Activated CD4-positive, CD25-positive, alpha-beta regulatory T cell treated with anti-CD3 and anti-CD28 coated beads, Interleukin-2, amount 50 U/mL, for 72 hours (primary cell): ENCODE data around the gene ODAM.
"Not testable (repeated sequence)": the region's sequence is repeated elsewhere in the genome, so short reads cannot be mapped to it uniquely, and the experiment has no call there.

Source experiments
- DNase-seq: peaks from one replicate; pipeline ENCODE4 v3.0.0; 2021

Gene ODAM

DNA sequence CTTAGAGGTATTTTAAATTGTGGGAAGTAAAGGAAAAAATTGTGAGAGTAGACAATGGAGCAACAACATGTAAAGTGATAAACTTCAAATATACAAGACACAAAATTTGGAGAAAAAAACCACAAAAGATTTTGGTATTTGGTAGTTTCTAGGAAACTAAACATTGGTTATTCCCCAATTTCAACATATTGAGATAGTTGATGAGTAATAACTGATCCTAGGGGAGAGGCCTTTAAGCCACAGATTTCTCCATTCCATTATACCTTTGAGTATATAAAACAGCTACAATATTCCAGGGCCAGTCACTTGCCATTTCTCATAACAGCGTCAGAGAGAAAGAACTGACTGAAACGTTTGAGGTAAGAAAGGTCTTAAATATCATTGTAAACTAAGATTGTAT, 30.3 kb downstream of the ODAM start, which contains the start of gene FDCSP:
Gene FDCSP, plus strand, starts transcription at position 301 of the 400 bp plus-strand sequence. CDS start 5,071 bp downstream, outside the sequence.
- DNase-seq, result no peak

DNA sequence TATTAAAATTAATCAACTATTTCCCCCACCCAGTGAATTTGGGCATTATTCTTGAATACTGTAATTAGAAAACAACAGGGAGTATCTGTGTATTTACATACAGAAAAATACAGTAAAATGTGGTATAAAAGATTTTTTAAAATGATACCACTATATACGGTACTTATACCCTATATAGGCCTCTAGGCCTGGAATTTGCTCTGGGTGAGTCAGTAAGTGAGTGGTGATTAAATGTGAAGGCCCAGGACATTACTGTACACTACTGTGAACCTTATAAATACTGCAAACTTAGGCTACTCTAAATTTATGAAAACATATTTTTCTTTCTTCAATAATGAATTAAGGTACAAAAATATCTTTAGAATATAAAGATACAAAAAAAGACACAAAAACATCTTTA, 40.6 kb downstream of the ODAM start:
- no peak for DNase-seq

DNA sequence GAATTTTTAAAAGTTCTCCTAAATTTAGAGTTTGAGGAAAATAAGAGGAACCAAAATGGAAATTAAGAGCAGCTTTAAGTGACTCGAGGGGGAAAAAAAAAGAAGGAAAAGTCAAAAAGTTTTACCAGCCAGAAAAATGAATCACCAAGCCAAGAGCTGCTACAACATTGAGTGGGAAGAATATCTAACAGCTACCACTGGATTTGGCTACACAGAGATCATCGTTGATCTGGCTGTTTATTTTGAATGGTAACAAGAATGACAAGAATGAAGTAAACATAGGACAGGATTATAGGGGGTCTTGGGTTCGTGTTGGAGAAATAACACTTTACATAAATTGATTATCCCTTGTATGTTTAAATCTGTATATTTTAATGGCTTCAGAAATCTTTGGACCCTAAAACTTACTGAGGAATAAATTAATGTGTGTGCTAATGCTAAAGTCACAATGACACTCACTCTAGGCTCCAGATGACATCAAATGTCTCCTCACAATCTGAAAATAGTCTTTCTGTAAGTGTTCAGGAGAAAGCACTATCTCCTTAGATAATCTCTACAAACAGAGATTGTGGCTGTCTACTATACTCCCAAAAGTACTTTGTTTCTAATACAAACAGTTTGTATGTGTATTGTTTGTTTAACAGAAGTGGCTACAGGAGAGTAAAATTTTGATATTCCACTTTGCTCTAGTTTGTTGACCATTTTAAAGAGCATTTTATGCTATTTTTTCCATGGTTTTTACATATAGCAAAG, 43.8 kb downstream of the ODAM start:
- DNase-seq, result no peak

- DNase-seq, result no peak
These were observed 44.5 kb downstream of the ODAM start for GRCh38 chr4:70239884-70240591.

DNA sequence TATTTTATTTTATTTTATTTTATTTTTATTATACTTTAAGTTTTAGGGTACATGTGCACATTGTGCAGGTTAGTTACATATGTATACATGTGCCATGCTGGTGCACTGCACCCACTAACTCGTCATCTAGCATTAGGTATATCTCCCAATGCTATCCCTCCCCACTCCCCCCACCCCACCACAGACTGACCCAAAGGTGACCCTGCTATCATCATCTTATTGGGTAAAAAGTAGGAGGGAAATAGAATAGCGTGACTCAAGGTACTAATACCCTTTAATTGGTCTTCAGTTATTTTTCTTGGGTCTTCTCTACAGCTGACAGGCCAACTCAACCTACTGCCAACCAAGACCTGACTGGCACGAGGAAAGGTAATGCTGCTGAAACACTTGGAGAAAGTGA, 46.8 kb downstream of the ODAM start, which contains the start of gene CSN3:
Gene CSN3, plus strand, starts transcription at position 301 of the 400 bp plus-strand sequence. CDS start 2,223 bp downstream, outside the sequence.
- not testable (repeated sequence) for DNase-seq

DNA sequence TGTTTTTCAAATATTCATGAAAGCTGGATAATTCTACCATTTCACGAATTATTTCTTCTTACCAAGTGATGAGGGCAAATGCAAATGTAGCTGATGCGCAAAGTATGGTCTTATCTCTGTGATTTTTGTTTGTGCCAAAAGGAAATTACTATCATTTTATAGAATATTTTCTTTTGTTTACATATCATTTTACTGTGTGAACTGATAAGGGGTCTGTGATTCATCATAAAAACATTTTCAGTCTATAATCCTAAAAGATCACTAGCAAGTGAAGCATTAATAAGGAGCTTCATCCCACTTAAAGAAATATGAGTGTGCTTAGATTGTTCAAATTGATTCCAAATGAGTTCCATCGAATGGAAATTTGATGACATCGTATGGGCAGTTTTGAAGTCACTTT, 47.6 kb downstream of the ODAM start:
- no peak for DNase-seq

- no peak for DNase-seq
These were observed 55.9 kb downstream of the ODAM start for GRCh38 chr4:70251250-70251944.

DNA sequence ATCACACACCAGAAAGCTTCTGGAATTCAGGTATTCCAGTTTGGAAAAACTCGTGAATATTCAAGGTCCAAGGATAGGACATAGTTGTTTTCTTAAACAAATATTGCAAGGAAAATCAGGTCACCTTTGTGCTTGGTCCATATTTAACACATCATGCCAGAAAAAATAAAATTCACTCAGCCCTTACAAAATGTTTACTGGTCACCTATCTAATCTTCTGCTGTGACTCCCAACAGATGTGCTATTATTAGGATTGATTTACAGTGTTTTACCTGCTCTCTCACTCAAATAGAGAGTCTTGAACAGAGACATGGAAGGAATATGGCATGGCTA, 56.4 kb downstream of the ODAM start:
- DNase-seq, result no peak
